ENCODE measurements around the gene NUDT19.

Gene NUDT19

DNA sequence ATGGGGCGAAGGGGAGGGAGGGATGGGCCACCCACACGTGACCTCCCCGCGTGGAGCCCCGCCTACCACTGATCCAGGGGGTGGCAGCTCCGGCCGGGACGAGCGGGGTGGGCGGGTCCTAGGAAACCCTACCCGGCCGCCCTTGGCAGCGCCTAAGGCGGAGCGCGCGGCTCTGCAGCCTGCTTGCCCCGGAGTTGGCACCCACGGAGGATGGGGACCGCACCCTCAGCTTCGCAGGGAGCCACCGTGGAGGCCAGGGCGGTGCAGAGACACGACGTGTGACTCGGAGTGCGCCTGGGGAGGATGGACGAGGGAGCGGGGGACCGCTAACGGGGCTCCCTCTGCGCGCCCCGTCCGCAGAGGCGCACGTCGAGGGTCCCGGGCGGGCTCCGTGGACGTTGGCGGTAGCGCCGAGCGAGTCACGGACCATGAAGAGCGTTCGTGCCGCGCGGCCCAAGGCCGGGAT lies 15.9 kb upstream of the NUDT19 start, which contains the start of gene RGS9BP (continued):
- TF ChIP-seq ZNF560 (tag by site-specific recombination; IDR thresholded peaks at IDR 0.05; ENCODE audit: borderline replicate concordance) (no peak), ZSCAN16 (tag by site-specific recombination; IDR thresholded peaks at IDR 0.05) (peak; percentile 17; the same call in 1 of the 2 replicates), ZNF239 (tag by site-specific recombination; IDR thresholded peaks at IDR 0.05) (no peak), ZNF433 (tag by site-specific recombination; IDR thresholded peaks at IDR 0.05; ENCODE audit: low read depth) (no peak), ZBTB48 (tag by site-specific recombination; IDR thresholded peaks at IDR 0.05) (no peak; the same call in 1 of the 2 replicates), ZNF311 (tag by site-specific recombination; IDR thresholded peaks at IDR 0.05; ENCODE audit: borderline replicate concordance) (no peak), ZNF248 (tag by site-specific recombination; IDR thresholded peaks at IDR 0.05) (no peak), ZNF843 (tag by site-specific recombination; IDR thresholded peaks at IDR 0.05) (0 out of 2 replicates have a peak, but pooled peaks have one; percentile 11), ZNF664 (tag by site-specific recombination; IDR thresholded peaks at IDR 0.05) (no peak), ZNF768 (tag by site-specific recombination; IDR thresholded peaks at IDR 0.05) (no peak), ZNF10 (tag by site-specific recombination; IDR thresholded peaks at IDR 0.05) (peak; percentile 50; the same call in 1 of the 2 replicates), HOXC10 (CRISPR knock-in tag; IDR thresholded peaks at IDR 0.05) (no peak), KLF10 (tag by site-specific recombination; IDR thresholded peaks at IDR 0.05) (no peak), ZNF561 (tag by site-specific recombination; IDR thresholded peaks at IDR 0.05; ENCODE audit: borderline replicate concordance) (no peak; the same call in 1 of the 2 replicates), ZNF157 (tag by site-specific recombination; IDR thresholded peaks at IDR 0.05) (no peak), BCL11B (tag by site-specific recombination; IDR thresholded peaks at IDR 0.05; ENCODE audit: low read depth) (peak; percentile 76; the same call in 1 of the 2 replicates), ZNF416 (tag by site-specific recombination; IDR thresholded peaks at IDR 0.05) (no peak), FEZF1 (tag by site-specific recombination; IDR thresholded peaks at IDR 0.05) (no peak), SETDB1 (IDR thresholded peaks at IDR 0.05; ENCODE audit: insufficient read length, low read length) (no peak), ZFP41 (tag by site-specific recombination; IDR thresholded peaks at IDR 0.05; ENCODE audit: borderline replicate concordance) (no peak), ZNF585B (tag by site-specific recombination; IDR thresholded peaks at IDR 0.05) (no peak), HOXD13 (CRISPR knock-in tag; IDR thresholded peaks at IDR 0.05; ENCODE audit: borderline replicate concordance) (no peak), ZNF302 (tag by site-specific recombination; IDR thresholded peaks at IDR 0.05; ENCODE audit: low read depth) (no peak), ZNF423 (tag by site-specific recombination; IDR thresholded peaks at IDR 0.05) (peak; percentile 55; the same call in 1 of the 2 replicates), ZBTB7A (tag by site-specific recombination; IDR thresholded peaks at IDR 0.05; ENCODE audit: low read depth) (no peak), ZNF76 (tag by site-specific recombination; IDR thresholded peaks at IDR 0.05; ENCODE audit: borderline replicate concordance, low read depth) (0 out of 2 replicates have a peak, but pooled peaks have one; percentile 25)
- TF ChIP-seq, protein P1, sequence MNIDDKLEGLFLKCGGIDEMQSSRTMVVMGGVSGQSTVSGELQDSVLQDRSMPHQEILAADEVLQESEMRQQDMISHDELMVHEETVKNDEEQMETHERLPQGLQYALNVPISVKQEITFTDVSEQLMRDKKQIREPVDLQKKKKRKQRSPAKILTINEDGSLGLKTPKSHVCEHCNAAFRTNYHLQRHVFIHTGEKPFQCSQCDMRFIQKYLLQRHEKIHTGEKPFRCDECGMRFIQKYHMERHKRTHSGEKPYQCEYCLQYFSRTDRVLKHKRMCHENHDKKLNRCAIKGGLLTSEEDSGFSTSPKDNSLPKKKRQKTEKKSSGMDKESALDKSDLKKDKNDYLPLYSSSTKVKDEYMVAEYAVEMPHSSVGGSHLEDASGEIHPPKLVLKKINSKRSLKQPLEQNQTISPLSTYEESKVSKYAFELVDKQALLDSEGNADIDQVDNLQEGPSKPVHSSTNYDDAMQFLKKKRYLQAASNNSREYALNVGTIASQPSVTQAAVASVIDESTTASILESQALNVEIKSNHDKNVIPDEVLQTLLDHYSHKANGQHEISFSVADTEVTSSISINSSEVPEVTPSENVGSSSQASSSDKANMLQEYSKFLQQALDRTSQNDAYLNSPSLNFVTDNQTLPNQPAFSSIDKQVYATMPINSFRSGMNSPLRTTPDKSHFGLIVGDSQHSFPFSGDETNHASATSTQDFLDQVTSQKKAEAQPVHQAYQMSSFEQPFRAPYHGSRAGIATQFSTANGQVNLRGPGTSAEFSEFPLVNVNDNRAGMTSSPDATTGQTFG (tag by site-specific recombination; IDR thresholded peaks at IDR 0.05; ENCODE audit: borderline replicate concordance) = no peak
- TF ChIP-seq, protein P2, sequence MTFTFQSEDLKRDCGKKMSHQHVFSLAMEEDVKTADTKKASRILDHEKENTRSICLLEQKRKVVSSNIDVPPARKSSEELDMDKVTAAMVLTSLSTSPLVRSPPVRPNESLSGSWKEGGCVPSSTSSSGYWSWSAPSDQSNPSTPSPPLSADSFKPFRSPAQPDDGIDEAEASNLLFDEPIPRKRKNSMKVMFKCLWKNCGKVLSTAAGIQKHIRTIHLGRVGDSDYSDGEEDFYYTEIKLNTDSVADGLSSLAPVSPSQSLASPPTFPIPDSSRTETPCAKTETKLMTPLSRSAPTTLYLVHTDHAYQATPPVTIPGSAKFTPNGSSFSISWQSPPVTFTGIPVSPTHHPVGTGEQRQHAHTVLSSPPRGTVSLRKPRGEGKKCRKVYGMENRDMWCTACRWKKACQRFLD (tag by site-specific recombination; IDR thresholded peaks at IDR 0.05) = 0 out of 2 replicates have a peak, but pooled peaks have one; percentile 5
- TF ChIP-seq, protein P3, sequence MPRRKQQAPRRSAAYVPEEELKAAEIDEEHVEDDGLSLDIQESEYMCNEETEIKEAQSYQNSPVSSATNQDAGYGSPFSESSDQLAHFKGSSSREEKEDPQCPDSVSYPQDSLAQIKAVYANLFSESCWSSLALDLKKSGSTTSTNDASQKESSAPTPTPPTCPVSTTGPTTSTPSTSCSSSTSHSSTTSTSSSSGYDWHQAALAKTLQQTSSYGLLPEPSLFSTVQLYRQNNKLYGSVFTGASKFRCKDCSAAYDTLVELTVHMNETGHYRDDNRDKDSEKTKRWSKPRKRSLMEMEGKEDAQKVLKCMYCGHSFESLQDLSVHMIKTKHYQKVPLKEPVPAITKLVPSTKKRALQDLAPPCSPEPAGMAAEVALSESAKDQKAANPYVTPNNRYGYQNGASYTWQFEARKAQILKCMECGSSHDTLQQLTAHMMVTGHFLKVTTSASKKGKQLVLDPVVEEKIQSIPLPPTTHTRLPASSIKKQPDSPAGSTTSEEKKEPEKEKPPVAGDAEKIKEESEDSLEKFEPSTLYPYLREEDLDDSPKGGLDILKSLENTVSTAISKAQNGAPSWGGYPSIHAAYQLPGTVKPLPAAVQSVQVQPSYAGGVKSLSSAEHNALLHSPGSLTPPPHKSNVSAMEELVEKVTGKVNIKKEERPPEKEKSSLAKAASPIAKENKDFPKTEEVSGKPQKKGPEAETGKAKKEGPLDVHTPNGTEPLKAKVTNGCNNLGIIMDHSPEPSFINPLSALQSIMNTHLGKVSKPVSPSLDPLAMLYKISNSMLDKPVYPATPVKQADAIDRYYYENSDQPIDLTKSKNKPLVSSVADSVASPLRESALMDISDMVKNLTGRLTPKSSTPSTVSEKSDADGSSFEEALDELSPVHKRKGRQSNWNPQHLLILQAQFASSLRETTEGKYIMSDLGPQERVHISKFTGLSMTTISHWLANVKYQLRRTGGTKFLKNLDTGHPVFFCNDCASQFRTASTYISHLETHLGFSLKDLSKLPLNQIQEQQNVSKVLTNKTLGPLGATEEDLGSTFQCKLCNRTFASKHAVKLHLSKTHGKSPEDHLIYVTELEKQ (tag by site-specific recombination; IDR thresholded peaks at IDR 0.05; ENCODE audit: borderline replicate concordance) = no peak
- TF ChIP-seq, protein P4, sequence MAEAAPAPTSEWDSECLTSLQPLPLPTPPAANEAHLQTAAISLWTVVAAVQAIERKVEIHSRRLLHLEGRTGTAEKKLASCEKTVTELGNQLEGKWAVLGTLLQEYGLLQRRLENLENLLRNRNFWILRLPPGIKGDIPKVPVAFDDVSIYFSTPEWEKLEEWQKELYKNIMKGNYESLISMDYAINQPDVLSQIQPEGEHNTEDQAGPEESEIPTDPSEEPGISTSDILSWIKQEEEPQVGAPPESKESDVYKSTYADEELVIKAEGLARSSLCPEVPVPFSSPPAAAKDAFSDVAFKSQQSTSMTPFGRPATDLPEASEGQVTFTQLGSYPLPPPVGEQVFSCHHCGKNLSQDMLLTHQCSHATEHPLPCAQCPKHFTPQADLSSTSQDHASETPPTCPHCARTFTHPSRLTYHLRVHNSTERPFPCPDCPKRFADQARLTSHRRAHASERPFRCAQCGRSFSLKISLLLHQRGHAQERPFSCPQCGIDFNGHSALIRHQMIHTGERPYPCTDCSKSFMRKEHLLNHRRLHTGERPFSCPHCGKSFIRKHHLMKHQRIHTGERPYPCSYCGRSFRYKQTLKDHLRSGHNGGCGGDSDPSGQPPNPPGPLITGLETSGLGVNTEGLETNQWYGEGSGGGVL (tag by site-specific recombination; IDR thresholded peaks at IDR 0.05) = peak; percentile 78
- TF ChIP-seq, protein P5, sequence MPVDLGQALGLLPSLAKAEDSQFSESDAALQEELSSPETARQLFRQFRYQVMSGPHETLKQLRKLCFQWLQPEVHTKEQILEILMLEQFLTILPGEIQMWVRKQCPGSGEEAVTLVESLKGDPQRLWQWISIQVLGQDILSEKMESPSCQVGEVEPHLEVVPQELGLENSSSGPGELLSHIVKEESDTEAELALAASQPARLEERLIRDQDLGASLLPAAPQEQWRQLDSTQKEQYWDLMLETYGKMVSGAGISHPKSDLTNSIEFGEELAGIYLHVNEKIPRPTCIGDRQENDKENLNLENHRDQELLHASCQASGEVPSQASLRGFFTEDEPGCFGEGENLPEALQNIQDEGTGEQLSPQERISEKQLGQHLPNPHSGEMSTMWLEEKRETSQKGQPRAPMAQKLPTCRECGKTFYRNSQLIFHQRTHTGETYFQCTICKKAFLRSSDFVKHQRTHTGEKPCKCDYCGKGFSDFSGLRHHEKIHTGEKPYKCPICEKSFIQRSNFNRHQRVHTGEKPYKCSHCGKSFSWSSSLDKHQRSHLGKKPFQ (tag by site-specific recombination; IDR thresholded peaks at IDR 0.05) = no peak

Measured in HEK293 (cell line).